Naive thymus-derived CD4-positive, alpha-beta T cell (primary cell): ENCODE data around the gene GAB3. TPM values are rescaled to one million over a fixed set of nuclear protein-coding genes. Genes with fewer than 3 reads are reported as not detected.

Source experiments
- ATAC-seq: fragments of 150-1000 bp; cut with Tn5 transposase; 2 replicates; pipeline ENCODE4 v1.10.0; 2021; ENCODE audit warnings: mild to moderate bottlenecking, moderate library complexity
- CTCF ChIA-PET: fragments of 350-600 bp; sonication (Branson Sonifier 250); formaldehyde crosslinking; loops from one replicate; lab custom pipeline; 2021; ENCODE audit warnings: antibody characterized with exemption; lab: Charles Lee
- POLR2A ChIA-PET: fragments of 350-600 bp; sonication (Branson Sonifier 250); formaldehyde crosslinking; loops from one replicate; lab custom pipeline; 2021; ENCODE audit warnings: antibody characterized with exemption, inconsistent platforms; lab: Charles Lee
- DNase-seq, 9 donors: peaks; one replicate each; pipeline versions ENCODE4 v3.0.0 to v3.0.0-alpha.2; 2020 to 2022; ENCODE audit warnings: mixed read lengths in 1 of 9
- H3K27ac ChIP-seq: one replicate; pipeline ENCODE4 v1.7.0; 2013; ENCODE audit warnings: mild to moderate bottlenecking, low read depth, low read length, moderate library complexity
- H3K27me3 ChIP-seq, 2 donors: one replicate each; pipeline ENCODE4 v1.7.0; 2013; ENCODE audit warnings: low read length in 2 of 2, mild to moderate bottlenecking in 2 of 2, moderate library complexity in 2 of 2; ENCODE audit not compliant: control insufficient read depth in 2 of 2, insufficient read depth in 2 of 2
- H3K36me3 ChIP-seq, 3 experiments: 1 replicate in 2 of 3; 2 replicates in 1 of 3; pipeline ENCODE4 v1.7.0; 2013; ENCODE audit warnings: low read length in 3 of 3, mild to moderate bottlenecking in 3 of 3, moderate library complexity in 1 of 3; ENCODE audit not compliant: insufficient read depth in 3 of 3, control insufficient read depth in 2 of 3
- H3K4me1 ChIP-seq, 2 donors: one replicate each; pipeline ENCODE4 v1.7.0; 2013; ENCODE audit warnings: low read length in 2 of 2, mild to moderate bottlenecking in 2 of 2, moderate library complexity in 1 of 2; ENCODE audit not compliant: control insufficient read depth in 2 of 2, insufficient read depth in 2 of 2
- H3K4me3 ChIP-seq: 2 replicates; pipeline ENCODE4 v1.7.0; 2013; ENCODE audit warnings: mild to moderate bottlenecking, low read length
- H3K9me3 ChIP-seq, 3 experiments: 1 replicate in 2 of 3; 2 replicates in 1 of 3; pipeline ENCODE4 v1.7.0; 2013; ENCODE audit warnings: low read length in 3 of 3; ENCODE audit not compliant: control insufficient read depth in 2 of 3
- H3K27ac Mint-ChIP-seq, 9 donors: one replicate each; pipeline ENCODE4 v1.8.0; 2020 to 2022; ENCODE audit warnings: mixed read lengths in 9 of 9, mild to moderate bottlenecking in 8 of 9, moderate library complexity in 5 of 9, inconsistent platforms in 2 of 9
- H3K27me3 Mint-ChIP-seq, 5 donors: one replicate each; pipeline ENCODE4 v1.8.0; 2021 to 2022; ENCODE audit warnings: mixed read lengths in 5 of 5, mild to moderate bottlenecking in 1 of 5
- H3K36me3 Mint-ChIP-seq, 5 donors: one replicate each; pipeline ENCODE4 v1.8.0; 2020 to 2022; ENCODE audit warnings: mixed read lengths in 5 of 5, mild to moderate bottlenecking in 3 of 5, inconsistent platforms in 1 of 5
- H3K4me1 Mint-ChIP-seq, 7 donors: one replicate each; pipeline ENCODE4 v1.8.0; 2020 to 2022; ENCODE audit warnings: mixed read lengths in 7 of 7, mild to moderate bottlenecking in 3 of 7, inconsistent platforms in 1 of 7
- H3K4me3 Mint-ChIP-seq, 10 donors: one replicate each; pipeline ENCODE4 v1.8.0; 2020 to 2022; ENCODE audit warnings: mild to moderate bottlenecking in 10 of 10, mixed read lengths in 10 of 10, moderate library complexity in 6 of 10, inconsistent platforms in 2 of 10
- H3K9me3 Mint-ChIP-seq, 11 donors: one replicate each; pipeline ENCODE4 v1.8.0; 2020 to 2022; ENCODE audit warnings: mixed read lengths in 11 of 11, mild to moderate bottlenecking in 4 of 11, inconsistent platforms in 1 of 11, moderate library complexity in 1 of 11
- intact Hi-C, 2 donors: fragments of 100-400 bp; cut with micrococcal nuclease; formaldehyde crosslinking; loops; one replicate each; pipeline ENCODE4 v1.15.1; 2023
- polyA plus RNA-seq, 2 donors: library from polyadenylated mRNA; unstranded; fragments of 300-500 nt; fragmentation: Illumina TruSeq; gene quantifications; one replicate each; pipeline ENCODE4 v1.2.3, GENCODE V29; 2021
- total RNA-seq, 6 experiments: library from RNA in 5 of 6; stranded (reverse) in 5 of 6; gene quantifications; 1 replicate in 5 of 6; 2 replicates in 1 of 6; pipeline ENCODE4 v1.2.3 and lab custom pipeline; 2021 to 2026

GAB3 gene
- total and polyA plus RNA-seq, 7 experiments from 2014 or later: 0.77 to 28.5 (median 5.8) TPM

DNA sequence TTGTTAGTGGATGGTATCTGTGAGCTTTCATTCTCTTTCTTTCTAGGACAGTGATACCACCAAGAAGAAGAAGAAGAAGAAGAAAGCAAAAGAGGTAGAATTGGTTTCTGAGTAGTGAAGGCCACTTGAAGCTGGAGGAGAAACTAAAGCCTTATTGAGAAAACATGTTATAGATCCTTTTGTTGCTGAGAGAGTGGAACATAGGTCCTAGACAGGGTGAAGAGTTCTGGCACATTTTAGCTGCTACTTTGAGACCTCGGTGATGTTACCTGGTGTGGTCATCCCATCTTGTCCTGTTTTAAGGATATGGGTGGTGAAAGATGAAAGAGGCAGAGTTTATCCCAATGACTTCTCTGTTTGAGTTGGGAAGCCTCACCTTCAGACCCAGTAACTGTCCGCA lies 25.9 kb upstream of the GAB3 start:
- peaks cover 0 to 28% (median 10%) of the 10 kb centered on the region in 5 donors for H3K36me3 Mint-ChIP-seq
- intact Hi-C loops: no loop called here
- no peak overlapping the region for H3K4me3 Mint-ChIP-seq
- H3K27ac ChIP-seq: no peak overlapping the region
- peak overlapping the region in 2 of 9 donors; percentile 34 to 52 for H3K27ac Mint-ChIP-seq
- ChIA-PET POLR2A (interaction anchor here (1.0 to 1.4 kb wide), 3 partner anchors 10 to 14 kb away, joined by 3 to 5 read pairs (median 3); partner anchors contain the start of gene DKC1), CTCF (no interaction called here)
- peaks cover 5 to 45% (median 10%) of the 10 kb centered on the region in 3 experiments for H3K36me3 ChIP-seq
- no peaks in the 10 kb centered on the region for H3K27me3 Mint-ChIP-seq
- ATAC-seq: no peak
- H3K9me3 ChIP-seq: no peaks in the 10 kb centered on the region
- peaks cover 0 to 14% (median 5%) of the 10 kb centered on the region in 7 donors for H3K4me1 Mint-ChIP-seq
- no peak overlapping the region for H3K4me3 ChIP-seq
- H3K27me3 ChIP-seq: no peaks in the 10 kb centered on the region
- no peak for DNase-seq
- H3K4me1 ChIP-seq: no peaks in the 10 kb centered on the region
- H3K9me3 Mint-ChIP-seq: no peaks in the 10 kb centered on the region

GRCh38 chrX:154775419-154776349 lies 24.8 kb upstream of the GAB3 start:
- CTCF ChIA-PET: no interaction called here
- Histone ChIP-seq H3K4me1 (no peaks in the 10 kb centered on the region), H3K36me3 (peaks cover 5 to 50% (median 10%) of the 10 kb centered on the region in 3 experiments), H3K27me3 (no peaks in the 10 kb centered on the region), H3K27ac (no peak overlapping the region), H3K9me3 (no peaks in the 10 kb centered on the region), H3K4me3 (no peak overlapping the region)
- no peaks in the 10 kb centered on the region for H3K9me3 Mint-ChIP-seq
- peak; percentile 37 for ATAC-seq
- no peaks in the 10 kb centered on the region for H3K27me3 Mint-ChIP-seq
- peaks cover 0 to 29% (median 14%) of the 10 kb centered on the region in 5 donors for H3K36me3 Mint-ChIP-seq
- H3K4me3 Mint-ChIP-seq: peak overlapping the region in 4 of 10 donors; percentile 9 to 49 (median 24)
- H3K4me1 Mint-ChIP-seq: peaks cover 0 to 14% (median 8%) of the 10 kb centered on the region in 7 donors
- POLR2A ChIA-PET: interaction anchor here (1.0 to 1.4 kb wide), 3 partner anchors 9 to 13 kb away, joined by 3 to 5 read pairs (median 3); partner anchors contain the start of gene DKC1
- DNase-seq: peak in 1 of 9 donors; percentile 28
- intact Hi-C loops: no loop called here
- peak overlapping the region in 8 of 9 donors; percentile 8 to 75 (median 48) for H3K27ac Mint-ChIP-seq

GRCh38 chrX:154774622-154775021 lies 23.7 kb upstream of the GAB3 start:
- DNase-seq: no peak
- intact Hi-C loops: no loop called here
- Histone ChIP-seq H3K27ac (no peak overlapping the region), H3K27me3 (no peaks in the 10 kb centered on the region), H3K36me3 (peaks cover 5 to 52% (median 10%) of the 10 kb centered on the region in 3 experiments), H3K4me1 (no peaks in the 10 kb centered on the region), H3K4me3 (no peak overlapping the region), H3K9me3 (no peaks in the 10 kb centered on the region)
- POLR2A ChIA-PET: interaction anchor here (1.2 kb wide), 1 partner anchor 377 kb away, joined by 3 read pairs; no protein-coding TSS in a partner anchor
- CTCF ChIA-PET: no interaction called here
- H3K4me3 Mint-ChIP-seq: peak overlapping the region in 1 of 10 donors; percentile 18
- no peaks in the 10 kb centered on the region for H3K27me3 Mint-ChIP-seq
- peaks cover 0 to 14% (median 8%) of the 10 kb centered on the region in 7 donors for H3K4me1 Mint-ChIP-seq
- ATAC-seq: no peak
- no peaks in the 10 kb centered on the region for H3K9me3 Mint-ChIP-seq
- peaks cover 0 to 29% (median 14%) of the 10 kb centered on the region in 5 donors for H3K36me3 Mint-ChIP-seq
- H3K27ac Mint-ChIP-seq: peak overlapping the region in 4 of 9 donors; percentile 39 to 80 (median 58)

- POLR2A ChIA-PET: interaction anchor here (0.9 to 3.4 kb wide), 9 partner anchors 9 to 365 kb away, joined by 3 to 40 read pairs (median 5); partner anchors contain the start of genes GAB3 and MPP1
- H3K36me3 Mint-ChIP-seq: peaks cover 0 to 9% (median 0%) of the 10 kb centered on the region in 5 donors
- peak within 1 kb of the TSS; percentile 61 for H3K4me3 ChIP-seq
- peak within 1 kb of the TSS; percentile 85 to 92 (median 90) for H3K4me3 Mint-ChIP-seq
- peak; percentile 94 for ATAC-seq
- intact Hi-C loops: loop anchor here (1.0 to 5.0 kb wide), 7 partner anchors 11 to 1040 kb away; partner anchors contain the start of genes FUNDC2 (in 2 of the 2), GAB3 (in 2 of the 2), MPP1 (in 2 of the 2) and ABCD1 (in 1 of the 2)
- peak; percentile 85 to 95 (median 93) for DNase-seq
- H3K36me3 ChIP-seq: peaks cover 0 to 26% (median 5%) of the 10 kb centered on the region in 3 experiments
- CTCF ChIA-PET: interaction anchor here (0.6 to 1.2 kb wide), 5 partner anchors 12 to 115 kb away, joined by 3 to 7 read pairs (median 3); partner anchors contain the start of gene GAB3
- H3K27me3 Mint-ChIP-seq: no peaks in the 10 kb centered on the region
- peaks cover 0 to 2% (median 0%) of the 10 kb centered on the region in 11 donors for H3K9me3 Mint-ChIP-seq
- H3K27me3 ChIP-seq: no peaks in the 10 kb centered on the region
- peaks cover 9% of the 10 kb centered on the region in 2 donors for H3K4me1 ChIP-seq
- no peaks in the 10 kb centered on the region for H3K9me3 ChIP-seq
- H3K4me1 Mint-ChIP-seq: peaks cover 0 to 24% (median 18%) of the 10 kb centered on the region in 7 donors
- peak within 1 kb of the TSS; percentile 89 to 97 (median 92) for H3K27ac Mint-ChIP-seq
- H3K27ac ChIP-seq: peak within 1 kb of the TSS; percentile 72
Observed at GRCh38 chrX:154762537-154763296, 11.8 kb upstream of the GAB3 start, which contains the start of gene DKC1. DKC1 (plus strand) TSS chrX:154762864; CDS start chrX:154762966, 102 bp downstream.

DNA sequence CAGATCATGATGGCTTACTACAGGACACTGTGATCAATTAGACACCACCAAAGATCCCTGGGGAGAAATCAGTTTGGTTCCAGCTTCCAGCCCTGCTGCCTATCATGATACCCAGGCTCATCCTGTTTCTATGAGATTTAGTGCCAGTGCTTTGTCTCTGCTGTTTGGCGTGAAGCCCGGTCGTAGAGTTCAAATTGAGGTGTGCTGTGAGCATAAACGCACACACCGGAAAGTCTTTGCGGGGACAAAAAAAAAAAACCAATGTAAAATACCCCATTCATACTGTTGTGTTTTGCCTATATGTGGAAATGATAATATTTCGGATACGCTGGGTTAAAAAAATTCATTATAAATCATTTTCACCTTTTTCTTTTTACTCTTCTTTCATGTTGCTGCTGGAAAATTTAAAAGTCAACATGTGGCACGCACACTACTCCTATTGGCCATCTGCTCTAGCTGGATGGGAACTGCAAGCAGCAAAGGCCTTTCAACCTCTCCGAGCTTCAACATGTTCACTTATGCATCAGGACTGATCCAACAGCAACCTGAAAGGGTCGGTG lies 11.2 kb upstream of the GAB3 start:
- Mint-ChIP-seq H3K27me3 (no peaks in the 10 kb centered on the region), H3K36me3 (peaks cover 0 to 9% (median 0%) of the 10 kb centered on the region in 5 donors), H3K4me1 (peaks cover 0 to 24% (median 18%) of the 10 kb centered on the region in 7 donors), H3K9me3 (peaks cover 0 to 2% (median 0%) of the 10 kb centered on the region in 11 donors), H3K27ac (peak overlapping the region; percentile 89 to 97 (median 92)), H3K4me3 (peak overlapping the region; percentile 85 to 92 (median 90))
- Histone ChIP-seq H3K27me3 (no peaks in the 10 kb centered on the region), H3K4me3 (peak overlapping the region; percentile 61), H3K9me3 (no peaks in the 10 kb centered on the region), H3K27ac (peak overlapping the region; percentile 72), H3K36me3 (peaks cover 0 to 21% (median 0%) of the 10 kb centered on the region in 3 experiments), H3K4me1 (peaks cover 9% of the 10 kb centered on the region in 2 donors)
- no peak for ATAC-seq
- CTCF ChIA-PET: interaction anchor here (0.9 to 1.2 kb wide), 3 partner anchors 12 to 115 kb away, joined by 3 to 7 read pairs (median 7); partner anchors contain the start of gene GAB3
- intact Hi-C loops: loop anchor here (1.0 to 5.0 kb wide), 6 partner anchors 11 to 1040 kb away; partner anchors contain the start of genes FUNDC2 (in 2 of the 2), GAB3 (in 2 of the 2), MPP1 (in 2 of the 2) and ABCD1 (in 1 of the 2)
- peak in 4 of 9 donors; percentile 25 to 57 (median 49) for DNase-seq
- POLR2A ChIA-PET: interaction anchor here (0.9 to 3.4 kb wide), 9 partner anchors 8 to 364 kb away, joined by 3 to 40 read pairs (median 5); partner anchors contain the start of genes GAB3 and MPP1
